OCI-LY1 (cell line): ENCODE data around the gene KLHL29.

Source experiments
- CTCF ChIP-seq: fragments of 200-600 bp; sonication (generic), shearing (Covaris generic); IDR thresholded peaks from 2 replicates; pipeline ENCODE4 v1.5.1; 2017; ENCODE audit warnings: mild to moderate bottlenecking, antibody characterized with exemption, low read length, moderate library complexity, mixed read lengths
- EZH2 ChIP-seq: fragments of 200-600 bp; sonication (generic), shearing (Covaris generic); IDR thresholded peaks from 2 replicates; pipeline ENCODE4 v1.8.0; 2017; ENCODE audit warnings: borderline replicate concordance, mixed run types, mild to moderate bottlenecking, antibody characterized with exemption, low read length, moderate library complexity, mixed read lengths

GRCh38 chr2:23611839-23612238 is 226.9 kb downstream of the KLHL29 start:
- TF ChIP-seq EZH2 (no peak), CTCF (no peak)
